GM12892 (cell line): ENCODE data around the gene TNXB.

ENCODE experiments used
- POLR2A ChIP-seq: IDR thresholded peaks from 2 replicates; pipeline ENCODE4 v1.6.1; 2011; ENCODE audit warnings: low read depth, low read length, control low read depth
- POLR2AphosphoS5 ChIP-seq: IDR thresholded peaks from 2 replicates; pipeline ENCODE4 v1.6.1; 2011; ENCODE audit warnings: low read depth, low read length, control low read depth

DNA sequence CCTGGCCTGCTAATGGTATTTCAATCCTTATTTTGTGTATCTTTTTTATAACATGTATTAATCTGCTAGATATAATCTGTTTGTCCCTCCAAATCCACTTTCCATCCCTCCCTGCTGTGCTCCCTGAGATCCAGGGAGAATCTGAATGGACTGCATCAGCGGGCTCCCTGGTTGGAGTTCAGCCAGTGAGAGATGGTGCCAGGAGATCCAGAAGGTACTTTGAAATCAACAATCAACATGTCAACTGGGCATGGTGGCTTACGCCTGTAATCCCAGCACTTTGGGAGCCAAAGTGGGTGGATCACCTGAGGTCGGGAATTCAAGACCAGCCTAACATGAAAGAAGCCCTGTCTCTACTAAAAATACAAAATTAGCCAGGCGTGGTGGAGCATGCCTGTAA, 14.5 kb upstream of the TNXB start:
- no peak for TF ChIP-seq POLR2AphosphoS5
- no peak for TF ChIP-seq POLR2A
